Loucy (cell line): ENCODE results near the gene TPBGL.

ENCODE experiments used
- H2AFZ ChIP-seq: fragments of 200-600 bp; sonication (generic); 2 replicates; pipeline ENCODE4 v1.6.0; 2016; ENCODE audit warnings: antibody characterized with exemption, mild to moderate bottlenecking, low read length, moderate library complexity
- H3F3A ChIP-seq: fragments of 200-600 bp; 2 replicates; pipeline ENCODE4 v1.6.0; 2016; ENCODE audit warnings: antibody characterized with exemption, low read depth, mild to moderate bottlenecking
- H3K27me3 ChIP-seq: fragments of 200-600 bp; sonication (generic); 2 replicates; pipeline ENCODE4 v1.6.1; 2014; ENCODE audit warnings: low read length, mild to moderate bottlenecking; ENCODE audit not compliant: insufficient read depth, poor library complexity, severe bottlenecking
- H3K36me3 ChIP-seq: fragments of 200-600 bp; sonication (generic); 2 replicates; pipeline ENCODE4 v1.6.1; 2016; ENCODE audit warnings: low read length; ENCODE audit not compliant: insufficient read depth
- H3K4me1 ChIP-seq: fragments of 200-600 bp; sonication (generic); 2 replicates; pipeline ENCODE4 v1.5.1; 2014; ENCODE audit warnings: low read length, mild to moderate bottlenecking; ENCODE audit not compliant: insufficient read depth, poor library complexity, severe bottlenecking
- H3K4me2 ChIP-seq: fragments of 200-600 bp; sonication (generic); 2 replicates; pipeline ENCODE4 v1.6.0; 2014; ENCODE audit warnings: antibody characterized with exemption, low read length, low read depth, mild to moderate bottlenecking; ENCODE audit not compliant: poor library complexity, severe bottlenecking
- H3K4me3 ChIP-seq: fragments of 200-600 bp; sonication (generic); 2 replicates; pipeline ENCODE4 v1.5.1; 2014; ENCODE audit warnings: low read length, mild to moderate bottlenecking, mixed read lengths; ENCODE audit not compliant: poor library complexity, severe bottlenecking
- H3K79me2 ChIP-seq: fragments of 200-600 bp; sonication (generic); 2 replicates; pipeline ENCODE4 v1.6.1; 2014; ENCODE audit warnings: low read length; ENCODE audit not compliant: insufficient read depth
- H3K9ac ChIP-seq: fragments of 200-600 bp; sonication (generic); 2 replicates; pipeline ENCODE4 v1.6.0; 2014; ENCODE audit warnings: mild to moderate bottlenecking, low read depth, low read length, moderate library complexity; ENCODE audit not compliant: poor library complexity, severe bottlenecking
- H3K9me2 ChIP-seq: fragments of 200-600 bp; sonication (generic); replicated peaks from 2 replicates; pipeline ENCODE4 v1.6.1; 2016; ENCODE audit warnings: low read depth, low read length, mixed read lengths
- H3K9me3 ChIP-seq: fragments of 200-600 bp; sonication (generic); 2 replicates; pipeline ENCODE4 v1.6.1; 2014; ENCODE audit warnings: mild to moderate bottlenecking, antibody characterized with exemption, low read length, low read depth; ENCODE audit not compliant: insufficient read depth
- H4K20me1 ChIP-seq: fragments of 200-600 bp; sonication (generic); 2 replicates; pipeline ENCODE4 v1.6.0; 2014; ENCODE audit warnings: antibody characterized with exemption, low read length, mild to moderate bottlenecking; ENCODE audit not compliant: insufficient read depth, poor library complexity, severe bottlenecking
- CTCF ChIP-seq: fragments of 200-600 bp; sonication (generic); conservative IDR thresholded peaks from 2 replicates; pipeline ENCODE4 v1.5.1; 2014; ENCODE audit warnings: mild to moderate bottlenecking, antibody characterized with exemption, low read length
- EZH2phosphoT487 ChIP-seq: fragments of 200-600 bp; IDR thresholded peaks from 2 replicates; pipeline ENCODE4 v1.6.1; 2018; ENCODE audit warnings: antibody characterized with exemption, mild to moderate bottlenecking, moderate library complexity, borderline replicate concordance

The TPBGL gene

DNA sequence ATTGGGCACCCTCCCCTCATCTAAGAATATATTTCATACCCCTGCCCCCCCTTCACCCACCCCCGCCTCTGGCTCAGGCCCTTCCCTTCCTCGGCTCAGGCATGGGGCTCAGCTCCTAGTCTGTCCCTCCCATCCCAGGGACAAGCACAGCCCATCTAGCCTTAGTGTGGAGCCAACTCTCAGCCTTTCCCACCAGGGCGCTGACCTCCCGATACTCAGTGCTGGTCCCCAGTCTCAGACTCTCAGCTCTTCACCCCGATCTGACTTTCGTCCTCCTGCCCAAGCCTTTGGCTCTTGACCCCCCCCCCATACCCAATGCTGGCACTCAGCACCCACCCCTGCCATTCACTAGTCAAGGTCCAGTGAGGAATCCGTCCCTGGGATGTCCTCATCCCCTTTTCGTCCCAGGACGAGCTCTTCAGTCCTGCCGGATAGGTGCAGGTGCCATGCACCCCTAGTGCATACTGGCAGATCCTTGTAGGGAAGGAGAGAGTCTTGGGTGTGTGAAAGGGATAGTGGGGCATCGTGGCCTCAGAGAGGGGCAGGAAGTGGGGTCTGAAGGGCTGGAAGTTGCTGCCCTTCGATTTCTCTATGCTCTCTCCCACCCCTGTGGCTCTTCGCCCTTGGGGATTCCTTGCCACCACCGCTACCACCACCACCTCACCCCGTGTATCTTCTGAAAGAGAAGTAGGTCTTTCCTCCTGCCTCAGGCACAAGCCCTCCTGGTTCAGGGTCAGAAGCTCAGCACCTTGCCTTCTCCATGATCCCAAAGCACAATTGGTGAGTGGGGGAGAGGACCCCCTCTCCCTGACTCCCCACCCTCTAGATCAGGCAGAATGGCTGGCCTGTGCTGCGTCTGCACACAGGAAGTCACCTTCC lies 2.4 kb downstream of the TPBGL start:
- no peaks in the 10 kb centered on the region for H3K9me2 ChIP-seq
- no peak overlapping the region for H2AFZ ChIP-seq
- H3K4me3 ChIP-seq: no peak overlapping the region
- H3F3A ChIP-seq: no peaks in the 10 kb centered on the region
- TF ChIP-seq CTCF (no peak), EZH2phosphoT487 (no peak)
- no peaks in the 10 kb centered on the region for H3K4me1 ChIP-seq
- H3K9ac ChIP-seq: no peak overlapping the region
- no peaks in the 10 kb centered on the region for H3K27me3 ChIP-seq
- no peaks in the 10 kb centered on the region for H3K9me3 ChIP-seq
- H4K20me1 ChIP-seq: no peaks in the 10 kb centered on the region
- no peaks in the 10 kb centered on the region for H3K36me3 ChIP-seq
- H3K4me2 ChIP-seq: no peak overlapping the region
- no peaks in the 10 kb centered on the region for H3K79me2 ChIP-seq

- no peak overlapping the region for H3K4me2 ChIP-seq
- no peaks in the 10 kb centered on the region for H3K9me2 ChIP-seq
- no peak overlapping the region for H2AFZ ChIP-seq
- no peaks in the 10 kb centered on the region for H3K36me3 ChIP-seq
- no peaks in the 10 kb centered on the region for H3K9me3 ChIP-seq
- H3K27me3 ChIP-seq: no peaks in the 10 kb centered on the region
- H3K9ac ChIP-seq: no peak overlapping the region
- no peaks in the 10 kb centered on the region for H3F3A ChIP-seq
- H3K4me1 ChIP-seq: no peaks in the 10 kb centered on the region
- TF ChIP-seq EZH2phosphoT487: no peak
- no peak for TF ChIP-seq CTCF
- no peaks in the 10 kb centered on the region for H4K20me1 ChIP-seq
- H3K79me2 ChIP-seq: no peaks in the 10 kb centered on the region
- no peak overlapping the region for H3K4me3 ChIP-seq
Observed at GRCh38 chr11:75244052-75244814, 3.7 kb downstream of the TPBGL start.

- Histone ChIP-seq H3K9me2 (no peaks in the 10 kb centered on the region), H3K4me2 (no peak overlapping the region), H3K27me3 (no peaks in the 10 kb centered on the region), H3K9ac (no peak overlapping the region), H3K36me3 (no peaks in the 10 kb centered on the region), H3F3A (no peaks in the 10 kb centered on the region), H3K79me2 (no peaks in the 10 kb centered on the region), H4K20me1 (no peaks in the 10 kb centered on the region), H3K4me3 (no peak overlapping the region), H2AFZ (no peak overlapping the region), H3K4me1 (no peaks in the 10 kb centered on the region), H3K9me3 (no peaks in the 10 kb centered on the region)
- TF ChIP-seq EZH2phosphoT487 (no peak), CTCF (peak; percentile 20; the same call in 1 of the 2 replicates)
Observed at GRCh38 chr11:75245356-75246005, 4.9 kb downstream of the TPBGL start.
